ENCODE results near the gene MAD2L2.

GRCh38 chr1:11706292-11706691 lies 25.3 kb upstream of the MAD2L2 start:
- TF ChIP-seq CTCF (IDR thresholded peaks at IDR 0.05; ENCODE audit: low read depth, low read length, poor library complexity, severe bottlenecking) (no peak), EZH2phosphoT487 (IDR thresholded peaks at IDR 0.05; ENCODE audit: borderline replicate concordance, low read length) (no peak)

Data from DOHH2 (cell line).